PC-9 (cell line): ENCODE measurements around the gene PLRG1.

Experiments used
- EZH2 ChIP-seq: fragments of 200-600 bp; sonication (generic); IDR thresholded peaks from 2 replicates; pipeline ENCODE4 v1.8.0; 2017; ENCODE audit warnings: antibody characterized with exemption, low read depth
- TF ChIP-seq, protein P1 (sequence below): fragments of 200-600 bp; sonication (generic); conservative IDR thresholded peaks from 2 replicates; pipeline ENCODE4 v1.6.1; 2017; ENCODE audit warnings: mixed run types, antibody characterized with exemption, mild to moderate bottlenecking, moderate library complexity

DNA sequence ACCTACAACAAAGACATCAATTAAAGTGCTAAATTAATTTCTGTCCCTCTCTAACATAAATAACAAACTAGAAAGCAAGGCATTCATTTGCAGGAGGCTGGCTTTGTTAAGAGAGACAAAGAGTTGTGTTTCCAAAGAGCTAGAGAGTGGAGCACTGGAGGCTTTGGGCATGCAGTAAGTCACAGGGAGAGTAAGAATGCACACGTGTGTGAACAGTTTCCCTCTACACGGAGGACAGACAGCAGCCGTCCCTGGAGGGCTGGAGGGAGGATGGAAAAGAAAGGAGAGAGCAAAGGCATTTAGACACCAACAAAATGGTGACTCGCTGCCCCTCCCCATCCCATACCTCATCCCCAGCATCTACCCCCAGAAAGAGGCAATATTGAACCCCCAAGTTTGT lies 38.2 kb downstream of the PLRG1 start:
- no peak for TF ChIP-seq EZH2
- TF ChIP-seq, protein P1, sequence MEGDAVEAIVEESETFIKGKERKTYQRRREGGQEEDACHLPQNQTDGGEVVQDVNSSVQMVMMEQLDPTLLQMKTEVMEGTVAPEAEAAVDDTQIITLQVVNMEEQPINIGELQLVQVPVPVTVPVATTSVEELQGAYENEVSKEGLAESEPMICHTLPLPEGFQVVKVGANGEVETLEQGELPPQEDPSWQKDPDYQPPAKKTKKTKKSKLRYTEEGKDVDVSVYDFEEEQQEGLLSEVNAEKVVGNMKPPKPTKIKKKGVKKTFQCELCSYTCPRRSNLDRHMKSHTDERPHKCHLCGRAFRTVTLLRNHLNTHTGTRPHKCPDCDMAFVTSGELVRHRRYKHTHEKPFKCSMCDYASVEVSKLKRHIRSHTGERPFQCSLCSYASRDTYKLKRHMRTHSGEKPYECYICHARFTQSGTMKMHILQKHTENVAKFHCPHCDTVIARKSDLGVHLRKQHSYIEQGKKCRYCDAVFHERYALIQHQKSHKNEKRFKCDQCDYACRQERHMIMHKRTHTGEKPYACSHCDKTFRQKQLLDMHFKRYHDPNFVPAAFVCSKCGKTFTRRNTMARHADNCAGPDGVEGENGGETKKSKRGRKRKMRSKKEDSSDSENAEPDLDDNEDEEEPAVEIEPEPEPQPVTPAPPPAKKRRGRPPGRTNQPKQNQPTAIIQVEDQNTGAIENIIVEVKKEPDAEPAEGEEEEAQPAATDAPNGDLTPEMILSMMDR, result no peak
